SK-N-MC (cell line): ENCODE measurements around the gene GALNT9.

Experiments
- EZH2 ChIP-seq: fragments of 200-600 bp; sonication (generic); IDR thresholded peaks from one replicate; pipeline ENCODE4 v1.6.1; 2017; ENCODE audit warnings: antibody characterized with exemption
- POLR2AphosphoS5 ChIP-seq: IDR thresholded peaks from 2 replicates; pipeline ENCODE4 v1.6.1; 2012; ENCODE audit warnings: mild to moderate bottlenecking, low read depth, low read length, borderline replicate concordance

GRCh38 chr12:132318618-132319033 is 10.8 kb downstream of the GALNT9 start:
- TF ChIP-seq POLR2AphosphoS5 (no peak), EZH2 (no peak)
